Keratinocyte (primary cell): Measurements from ENCODE around the gene SLC27A1. TPM values are rescaled to one million over a fixed set of nuclear protein-coding genes. Genes with fewer than 3 reads are reported as not detected.

Experiments
- DNase-seq: peaks from one replicate; pipeline ENCODE4 v3.0.0-alpha.2; 2011; ENCODE audit warnings: low read depth, missing footprints, low spot score
- FAIRE-seq: peaks from 2 replicates; lab custom pipeline; 2011; peaks lifted over from hg19 to GRCh38; lab: Jason Lieb, UNC
- H2AFZ ChIP-seq: 2 replicates; pipeline ENCODE4 v1.6.0; 2012; ENCODE audit warnings: low read length, control low read depth, inconsistent platforms; ENCODE audit not compliant: control insufficient read depth
- H3K27ac ChIP-seq: 2 replicates; pipeline ENCODE4 v1.5.1; 2011; ENCODE audit warnings: low read length; ENCODE audit not compliant: control insufficient read depth, insufficient read depth
- H3K27me3 ChIP-seq: 3 replicates; pipeline ENCODE4 v1.6.0; 2011; ENCODE audit warnings: low read length; ENCODE audit not compliant: control insufficient read depth, insufficient read depth; ENCODE audit errors: extremely low read depth
- H3K36me3 ChIP-seq, 2 experiments: 2 replicates in 1 of 2; 3 replicates in 1 of 2; pipeline ENCODE4 v1.5.1; 2011; ENCODE audit warnings: low read length in 2 of 2, mild to moderate bottlenecking in 1 of 2; ENCODE audit not compliant: control insufficient read depth in 2 of 2, insufficient read depth in 2 of 2; ENCODE audit errors: extremely low read depth in 1 of 2
- H3K4me1 ChIP-seq: 3 replicates; pipeline ENCODE4 v1.5.1; 2011; ENCODE audit warnings: low read length; ENCODE audit not compliant: control insufficient read depth, insufficient read depth; ENCODE audit errors: extremely low read depth
- H3K4me2 ChIP-seq: 3 replicates; pipeline ENCODE4 v1.6.0; 2011; ENCODE audit warnings: low read depth, low read length; ENCODE audit not compliant: control insufficient read depth, insufficient read depth; ENCODE audit errors: extremely low read depth
- H3K4me3 ChIP-seq, 3 experiments: fragments of 200-600 bp in 1 of 3; sonication (generic) in 1 of 3; 2 replicates in 2 of 3; 3 replicates in 1 of 3; pipeline ENCODE4 v1.5.1; 2011 to 2016; ENCODE audit warnings: low read length in 3 of 3, mild to moderate bottlenecking in 3 of 3, control low read depth in 2 of 3, inconsistent platforms in 1 of 3, low read depth in 1 of 3, mixed read lengths in 1 of 3, mixed run types in 1 of 3, moderate library complexity in 1 of 3; ENCODE audit not compliant: control insufficient read depth in 2 of 3, insufficient read depth in 2 of 3; ENCODE audit errors: extremely low read depth in 1 of 3
- H3K79me2 ChIP-seq: 2 replicates; pipeline ENCODE4 v1.6.0; 2012; ENCODE audit warnings: low read length; ENCODE audit not compliant: control insufficient read depth, insufficient read depth
- H3K9ac ChIP-seq: 3 replicates; pipeline ENCODE4 v1.6.0; 2011; ENCODE audit warnings: low read length; ENCODE audit not compliant: control insufficient read depth, insufficient read depth; ENCODE audit errors: extremely low read depth
- H3K9me1 ChIP-seq: 3 replicates; pipeline ENCODE4 v1.6.0; 2011; ENCODE audit warnings: low read length; ENCODE audit not compliant: control insufficient read depth, insufficient read depth; ENCODE audit errors: extremely low read depth
- H3K9me3 ChIP-seq: 2 replicates; pipeline ENCODE4 v1.5.1; 2012; ENCODE audit warnings: low read depth, low read length; ENCODE audit not compliant: control insufficient read depth
- H4K20me1 ChIP-seq: 3 replicates; pipeline ENCODE4 v1.6.0; 2011; ENCODE audit warnings: low read length; ENCODE audit not compliant: control insufficient read depth, insufficient read depth; ENCODE audit errors: extremely low read depth
- CTCF ChIP-seq, 3 experiments: IDR thresholded peaks in 1 of 3; conservative IDR thresholded peaks in 1 of 3; optimal IDR thresholded peaks in 1 of 3; 2 replicates in 2 of 3; 3 replicates in 1 of 3; pipeline versions ENCODE3 to v1.5.1; 2011; ENCODE audit warnings: low read length in 3 of 3, mild to moderate bottlenecking in 3 of 3, moderate library complexity in 2 of 3, control low read depth in 1 of 3, inconsistent platforms in 1 of 3; ENCODE audit not compliant: insufficient read depth in 2 of 3; ENCODE audit errors: extremely low read depth in 1 of 3
- EZH2 ChIP-seq: IDR thresholded peaks from one replicate; pipeline ENCODE4 v1.6.1; 2012; ENCODE audit warnings: inconsistent platforms, mild to moderate bottlenecking, low read length, moderate library complexity
- dilution Hi-C: fragments of 300-500 bp; cut with MboI; formaldehyde crosslinking; loops from one replicate; pipeline ENCODE4 v1.7.0; 2020; ENCODE audit warnings: low sequenced_read_pairs; ENCODE audit not compliant: extremely low pct_ligation_motif_present
- polyA plus RNA-seq, 5 experiments: library from polyadenylated mRNA; depleted of rRNA in 3 of 5; stranded (reverse) in 3 of 5; stranded (forward) in 1 of 5; unstranded in 1 of 5; fragments of >200 nt; gene quantifications; 1 replicate in 1 of 5; 2 replicates in 3 of 5; 3 replicates in 1 of 5; pipeline versions ENCODE4 v1.2.1 to v1.2.3, GENCODE V29; 2011 to 2012; ENCODE audit warnings: missing spikeins in 2 of 5, low read depth in 1 of 5, low replicate concordance in 1 of 5

The SLC27A1 gene
- polyA plus RNA-seq, 1 donor (not counting 4 experiments of a cell fraction or from before 2014, with no cell fraction given): 8.4 TPM

- Histone ChIP-seq H3K27ac (no peak overlapping the region), H4K20me1 (peaks cover 7% of the 10 kb centered on the region), H3K79me2 (no peaks in the 10 kb centered on the region), H2AFZ (no peak overlapping the region), H3K4me1 (no peaks in the 10 kb centered on the region), H3K36me3 (peaks cover 0 to 11% of the 10 kb centered on the region in 2 experiments), H3K9me3 (no peaks in the 10 kb centered on the region), H3K4me2 (no peak overlapping the region), H3K9me1 (no peaks in the 10 kb centered on the region), H3K4me3 (no peak overlapping the region), H3K27me3 (no peaks in the 10 kb centered on the region), H3K9ac (no peak overlapping the region)
- dilution Hi-C loops: no loop called here
- FAIRE-seq (no peak), DNase-seq (no peak)
- no peak for TF ChIP-seq CTCF (optimal IDR thresholded peaks at IDR 0.05 in 1 of 3, IDR thresholded peaks at IDR 0.05 in 1 of 3, conservative IDR thresholded peaks at IDR 0.05 in 1 of 3; ENCODE audit: extremely low read depth in 1 of 3, insufficient read depth in 2 of 3, low read length in 3 of 3)
- TF ChIP-seq EZH2: no peak
Measured at GRCh38 chr19:17499648-17500446, 29.5 kb downstream of the SLC27A1 start.

GRCh38 chr19:17500447-17501198 is 30.3 kb downstream of the SLC27A1 start:
- Histone ChIP-seq H3K27me3 (no peaks in the 10 kb centered on the region), H3K9me1 (no peaks in the 10 kb centered on the region), H2AFZ (no peak overlapping the region), H3K4me3 (no peak overlapping the region), H3K9me3 (no peaks in the 10 kb centered on the region), H4K20me1 (peaks cover 6% of the 10 kb centered on the region), H3K79me2 (peaks cover 2% of the 10 kb centered on the region), H3K9ac (no peak overlapping the region), H3K36me3 (peaks cover 0 to 15% of the 10 kb centered on the region in 2 experiments), H3K4me1 (no peaks in the 10 kb centered on the region), H3K4me2 (no peak overlapping the region), H3K27ac (no peak overlapping the region)
- DNase-seq: no peak
- TF ChIP-seq CTCF (optimal IDR thresholded peaks at IDR 0.05 in 1 of 3, IDR thresholded peaks at IDR 0.05 in 1 of 3, conservative IDR thresholded peaks at IDR 0.05 in 1 of 3; ENCODE audit: extremely low read depth in 1 of 3, insufficient read depth in 2 of 3, low read length in 3 of 3) (no peak), EZH2 (no peak)
- no peak for FAIRE-seq
- dilution Hi-C loops: no loop called here
